HepG2 (cell line): ENCODE measurements around the gene ALB. TPM values are rescaled to one million over a fixed set of nuclear protein-coding genes. Genes with fewer than 3 reads are reported as not detected.

Experiments used
- AGO2 ChIP-seq: fragments of 200-400 bp; formaldehyde crosslinking; optimal IDR thresholded peaks from 2 replicates; pipeline ENCODE3; 2017; ENCODE audit warnings: mild to moderate bottlenecking, low read depth, low read length, moderate library complexity
- ARNT2 ChIP-seq: sonication (generic); formaldehyde crosslinking; IDR thresholded peaks from 2 replicates; pipeline ENCODE4 v1.8.0; 2022; ENCODE audit warnings: mild to moderate bottlenecking, low read depth, missing genetic modification reagents, moderate library complexity
- ARNTL ChIP-seq: sonication (generic); formaldehyde crosslinking; IDR thresholded peaks from 2 replicates; pipeline ENCODE4 v1.4.0; 2020; ENCODE audit warnings: mild to moderate bottlenecking, missing genetic modification reagents
- CSRNP1 ChIP-seq: sonication (generic); formaldehyde crosslinking; IDR thresholded peaks from 2 replicates; pipeline ENCODE4 v1.8.1; 2023; ENCODE audit warnings: mild to moderate bottlenecking, missing genetic modification reagents
- DMTF1 ChIP-seq: sonication (generic); formaldehyde crosslinking; IDR thresholded peaks from 2 replicates; pipeline ENCODE4 v1.4.0; 2020; ENCODE audit warnings: mild to moderate bottlenecking, missing genetic modification reagents
- FOXK1 ChIP-seq: sonication (generic); formaldehyde crosslinking; IDR thresholded peaks from 2 replicates; pipeline ENCODE4 v1.4.0; 2020; ENCODE audit warnings: low read depth, missing genetic modification reagents, borderline replicate concordance
- GTF2F1 ChIP-seq: fragments of 150-350 bp; IDR thresholded peaks from 2 replicates; pipeline ENCODE4 v1.6.1; 2014; ENCODE audit warnings: low read length
- NFE2 ChIP-seq: sonication (generic); formaldehyde crosslinking; IDR thresholded peaks from 2 replicates; pipeline ENCODE4 v1.4.0; 2020; ENCODE audit warnings: missing genetic modification reagents
- SATB2 ChIP-seq: sonication (generic); formaldehyde crosslinking; IDR thresholded peaks from 2 replicates; pipeline ENCODE4 v1.5.0; 2020; ENCODE audit warnings: missing genetic modification reagents
- TGIF2 ChIP-seq: IDR thresholded peaks from 2 replicates; pipeline ENCODE4 v1.6.1; 2016; ENCODE audit warnings: control low read depth, missing compliant biosample characterization
- THRA ChIP-seq: sonication (generic); formaldehyde crosslinking; IDR thresholded peaks from 2 replicates; pipeline ENCODE4 v1.4.0; 2020; ENCODE audit warnings: missing genetic modification reagents, borderline replicate concordance
- ZBTB10 ChIP-seq: sonication (generic); formaldehyde crosslinking; IDR thresholded peaks from 2 replicates; pipeline ENCODE4 v1.4.0; 2020; ENCODE audit warnings: missing genetic modification reagents, borderline replicate concordance
- ZNF235 ChIP-seq: sonication (generic); formaldehyde crosslinking; IDR thresholded peaks from 2 replicates; pipeline ENCODE4 v1.8.1; 2023; ENCODE audit warnings: mild to moderate bottlenecking, missing genetic modification reagents, borderline replicate concordance
- ZNF282 ChIP-seq: fragments of 450-650 bp; IDR thresholded peaks from 2 replicates; pipeline ENCODE4 v1.6.1; 2018; ENCODE audit not compliant: partially characterized antibody
- ZNF550 ChIP-seq: sonication (generic); formaldehyde crosslinking; IDR thresholded peaks from 2 replicates; pipeline ENCODE4 v1.4.0; 2020; ENCODE audit warnings: mild to moderate bottlenecking, missing genetic modification reagents, borderline replicate concordance
- ZNF577 ChIP-seq: sonication (generic); formaldehyde crosslinking; IDR thresholded peaks from 2 replicates; pipeline ENCODE4 v1.4.0; 2020; ENCODE audit warnings: mild to moderate bottlenecking, low read depth, missing genetic modification reagents, borderline replicate concordance
- ZNF841 ChIP-seq: sonication (generic); formaldehyde crosslinking; IDR thresholded peaks from 2 replicates; pipeline ENCODE4 v1.8.1; 2023; ENCODE audit warnings: missing genetic modification reagents, borderline replicate concordance
- ZSCAN31 ChIP-seq: sonication (generic); formaldehyde crosslinking; IDR thresholded peaks from 2 replicates; pipeline ENCODE4 v1.5.0; 2020; ENCODE audit warnings: low read depth, mild to moderate bottlenecking, missing genetic modification reagents
- polyA plus RNA-seq, 8 experiments: library from polyadenylated mRNA; depleted of rRNA in 3 of 8; stranded (reverse) in 7 of 8; unstranded in 1 of 8; fragments of >200 nt; fragmentation: Illumina TruSeq in 4 of 8; extraction: Trizol in 4 of 8; gene quantifications; 2 replicates each; pipeline versions ENCODE4 v1.2.1 to v1.2.3, GENCODE V29; 2011 to 2016; ENCODE audit warnings: low read depth in 4 of 8, missing spikeins in 1 of 8, mixed read lengths in 1 of 8; ENCODE audit not compliant: insufficient read depth in 1 of 8
- total RNA-seq, 5 experiments: library from RNA; depleted of rRNA; stranded (reverse); fragments of >200 nt; fragmentation: Illumina TruSeq; extraction: Trizol; gene quantifications; 2 replicates each; pipeline ENCODE4 v1.2.3, GENCODE V29; 2016; ENCODE audit warnings: low read depth in 1 of 5
- TF ChIP-seq, protein P1 (sequence below): sonication (generic); formaldehyde crosslinking; IDR thresholded peaks from 2 replicates; pipeline ENCODE4 v1.4.0; 2020; ENCODE audit warnings: missing genetic modification reagents; ENCODE audit errors: not compliant biosample characterization

ALB gene
- total and polyA plus RNA-seq, 2 of the 13 experiments (the other 11 are each of a cell fraction or from before 2014, with no cell fraction given) = 22,259 to 22,625 TPM

DNA sequence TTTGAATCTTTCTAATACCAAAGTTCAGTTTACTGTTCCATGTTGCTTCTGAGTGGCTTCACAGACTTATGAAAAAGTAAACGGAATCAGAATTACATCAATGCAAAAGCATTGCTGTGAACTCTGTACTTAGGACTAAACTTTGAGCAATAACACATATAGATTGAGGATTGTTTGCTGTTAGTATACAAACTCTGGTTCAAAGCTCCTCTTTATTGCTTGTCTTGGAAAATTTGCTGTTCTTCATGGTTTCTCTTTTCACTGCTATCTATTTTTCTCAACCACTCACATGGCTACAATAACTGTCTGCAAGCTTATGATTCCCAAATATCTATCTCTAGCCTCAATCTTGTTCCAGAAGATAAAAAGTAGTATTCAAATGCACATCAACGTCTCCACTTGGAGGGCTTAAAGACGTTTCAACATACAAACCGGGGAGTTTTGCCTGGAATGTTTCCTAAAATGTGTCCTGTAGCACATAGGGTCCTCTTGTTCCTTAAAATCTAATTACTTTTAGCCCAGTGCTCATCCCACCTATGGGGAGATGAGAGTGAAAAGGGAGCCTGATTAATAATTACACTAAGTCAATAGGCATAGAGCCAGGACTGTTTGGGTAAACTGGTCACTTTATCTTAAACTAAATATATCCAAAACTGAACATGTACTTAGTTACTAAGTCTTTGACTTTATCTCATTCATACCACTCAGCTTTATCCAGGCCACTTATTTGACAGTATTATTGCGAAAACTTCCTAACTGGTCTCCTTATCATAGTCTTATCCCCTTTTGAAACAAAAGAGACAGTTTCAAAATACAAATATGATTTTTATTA, 28.3 kb downstream of the ALB start (continued):
- TF ChIP-seq FOXK1 (CRISPR knock-in tag) (peak; percentile 86), ZBTB10 (CRISPR knock-in tag) (no peak), ZNF550 (CRISPR knock-in tag) (no peak), ZNF282 (no peak), ZNF235 (CRISPR knock-in tag) (no peak), ARNT2 (CRISPR knock-in tag) (no peak; the same call in 1 of the 2 replicates), DMTF1 (no peak), CSRNP1 (CRISPR knock-in tag) (no peak), ARNTL (CRISPR knock-in tag) (no peak; the same call in 1 of the 2 replicates), ZNF577 (CRISPR knock-in tag) (no peak), THRA (peak; percentile 84), AGO2 (no peak), SATB2 (CRISPR knock-in tag) (peak; percentile 75), ZNF841 (CRISPR knock-in tag) (no peak), GTF2F1 (no peak), NFE2 (CRISPR knock-in tag) (no peak), ZSCAN31 (CRISPR knock-in tag) (no peak), TGIF2 (CRISPR knock-in tag) (no peak; the same call in 1 of the 2 replicates)
- TF ChIP-seq, protein P1, sequence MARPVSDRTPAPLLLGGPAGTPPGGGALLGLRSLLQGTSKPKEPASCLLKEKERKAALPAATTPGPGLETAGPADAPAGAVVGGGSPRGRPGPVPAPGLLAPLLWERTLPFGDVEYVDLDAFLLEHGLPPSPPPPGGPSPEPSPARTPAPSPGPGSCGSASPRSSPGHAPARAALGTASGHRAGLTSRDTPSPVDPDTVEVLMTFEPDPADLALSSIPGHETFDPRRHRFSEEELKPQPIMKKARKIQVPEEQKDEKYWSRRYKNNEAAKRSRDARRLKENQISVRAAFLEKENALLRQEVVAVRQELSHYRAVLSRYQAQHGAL = no peak
